Peyer's patch (tissue), 4 donors: ENCODE measurements around the gene PLD2. TPM values are rescaled to one million over a fixed set of nuclear protein-coding genes. Genes with fewer than 3 reads are reported as not detected.

Experiments used
- DNase-seq, 3 donors: peaks; one replicate each; pipeline ENCODE4 v3.0.0-alpha.2; 2017 to 2019
- H3K27ac ChIP-seq, 4 donors: fragments of 200-600 bp; sonication (generic); one replicate each; pipeline ENCODE4 v1.5.1; 2016 to 2019
- H3K27me3 ChIP-seq, 2 donors: fragments of 200-600 bp; sonication (generic); one replicate each; pipeline ENCODE4 v1.5.1; 2019
- H3K36me3 ChIP-seq, 3 donors: fragments of 200-600 bp; sonication (generic); one replicate each; pipeline ENCODE4 v1.5.1; 2016 to 2019
- H3K4me1 ChIP-seq, 4 donors: fragments of 200-600 bp; sonication (generic); one replicate each; pipeline ENCODE4 v1.5.1; 2016 to 2019
- H3K4me3 ChIP-seq, 4 donors: fragments of 200-600 bp; sonication (generic); 1 replicate in 3 of 4; 2 replicates in 1 of 4; pipeline ENCODE4 v1.5.1; 2016 to 2019; ENCODE audit warnings: mild to moderate bottlenecking in 1 of 4
- H3K9me3 ChIP-seq, 4 donors: fragments of 200-600 bp; sonication (generic); one replicate each; pipeline ENCODE4 v1.5.1; 2016 to 2019; ENCODE audit warnings: mild to moderate bottlenecking in 1 of 4
- POLR2A ChIP-seq, 2 donors: fragments of 450-650 bp; IDR thresholded peaks; one replicate each; pipeline ENCODE4 v1.5.1; 2017; ENCODE audit warnings: antibody characterized with exemption in 2 of 2, mild to moderate bottlenecking in 2 of 2, moderate library complexity in 2 of 2
- total RNA-seq, 4 donors: library from RNA; depleted of rRNA; stranded (reverse); fragments of >200 nt; gene quantifications; one replicate each; pipeline ENCODE4 v1.1.0, GENCODE V29; 2016
- TF ChIP-seq, protein P1 (sequence below), 6 experiments: fragments of 450-650 bp in 4 of 6; fragments of 200-600 bp in 2 of 6; sonication (generic) in 1 of 6; IDR thresholded peaks; one replicate each; pipeline ENCODE4 v1.5.1; 2017 to 2019; ENCODE audit warnings: antibody characterized with exemption in 6 of 6, mild to moderate bottlenecking in 3 of 6, moderate library complexity in 1 of 6

The PLD2 gene
- total RNA-seq, 4 donors from 2014 or later: 14.4 to 33.8 (median 26.6) TPM

DNA sequence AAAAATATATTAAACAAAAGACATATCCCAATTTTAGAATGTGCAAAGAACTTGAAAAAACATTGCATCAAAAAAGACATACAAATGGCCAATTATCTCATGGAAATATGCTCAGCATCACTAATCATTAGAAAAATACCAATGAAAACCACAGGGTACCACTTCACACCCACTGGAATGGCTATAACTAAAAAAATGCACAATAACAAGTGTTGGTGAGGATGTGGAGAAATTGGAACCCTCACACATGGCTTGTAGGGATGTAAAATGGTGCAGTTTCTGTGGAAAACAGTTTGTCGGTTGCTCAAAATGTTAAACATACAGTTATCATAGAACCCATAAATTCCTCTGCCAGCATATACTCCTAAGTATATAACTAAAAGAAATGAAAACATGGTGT lies 11.8 kb upstream of the PLD2 start:
- no peak for DNase-seq
- H3K9me3 ChIP-seq: no peaks in the 10 kb centered on the region
- TF ChIP-seq, protein P1, sequence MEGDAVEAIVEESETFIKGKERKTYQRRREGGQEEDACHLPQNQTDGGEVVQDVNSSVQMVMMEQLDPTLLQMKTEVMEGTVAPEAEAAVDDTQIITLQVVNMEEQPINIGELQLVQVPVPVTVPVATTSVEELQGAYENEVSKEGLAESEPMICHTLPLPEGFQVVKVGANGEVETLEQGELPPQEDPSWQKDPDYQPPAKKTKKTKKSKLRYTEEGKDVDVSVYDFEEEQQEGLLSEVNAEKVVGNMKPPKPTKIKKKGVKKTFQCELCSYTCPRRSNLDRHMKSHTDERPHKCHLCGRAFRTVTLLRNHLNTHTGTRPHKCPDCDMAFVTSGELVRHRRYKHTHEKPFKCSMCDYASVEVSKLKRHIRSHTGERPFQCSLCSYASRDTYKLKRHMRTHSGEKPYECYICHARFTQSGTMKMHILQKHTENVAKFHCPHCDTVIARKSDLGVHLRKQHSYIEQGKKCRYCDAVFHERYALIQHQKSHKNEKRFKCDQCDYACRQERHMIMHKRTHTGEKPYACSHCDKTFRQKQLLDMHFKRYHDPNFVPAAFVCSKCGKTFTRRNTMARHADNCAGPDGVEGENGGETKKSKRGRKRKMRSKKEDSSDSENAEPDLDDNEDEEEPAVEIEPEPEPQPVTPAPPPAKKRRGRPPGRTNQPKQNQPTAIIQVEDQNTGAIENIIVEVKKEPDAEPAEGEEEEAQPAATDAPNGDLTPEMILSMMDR (IDR thresholded peaks at IDR 0.05): no peak
- TF ChIP-seq POLR2A (IDR thresholded peaks at IDR 0.05): no peak
- H3K4me3 ChIP-seq: peak overlapping the region in 2 of 4 donors; percentile 71 to 94
- peaks cover 0 to 11% (median 3%) of the 10 kb centered on the region in 4 donors for H3K4me1 ChIP-seq
- H3K36me3 ChIP-seq: peaks cover 0 to 17% (median 0%) of the 10 kb centered on the region in 3 donors
- H3K27me3 ChIP-seq: no peaks in the 10 kb centered on the region
- peak overlapping the region in 1 of 4 donors; percentile 73 for H3K27ac ChIP-seq

GRCh38 chr17:4796552-4796920 lies 10.4 kb upstream of the PLD2 start:
- H3K9me3 ChIP-seq: no peaks in the 10 kb centered on the region
- no peak for DNase-seq
- no peaks in the 10 kb centered on the region for H3K27me3 ChIP-seq
- TF ChIP-seq POLR2A (IDR thresholded peaks at IDR 0.05): no peak
- TF ChIP-seq, protein P1 (IDR thresholded peaks at IDR 0.05): no peak
- H3K36me3 ChIP-seq: peaks cover 0 to 17% (median 0%) of the 10 kb centered on the region in 3 donors
- H3K4me1 ChIP-seq: peaks cover 0 to 11% (median 3%) of the 10 kb centered on the region in 4 donors
- peak overlapping the region; percentile 71 to 94 (median 78) for H3K4me3 ChIP-seq
- H3K27ac ChIP-seq: peak overlapping the region; percentile 67 to 80 (median 73)

- Histone ChIP-seq H3K4me3 (no peak overlapping the region), H3K27me3 (no peaks in the 10 kb centered on the region), H3K4me1 (peaks cover 0 to 11% (median 3%) of the 10 kb centered on the region in 4 donors), H3K36me3 (peaks cover 0 to 17% (median 0%) of the 10 kb centered on the region in 3 donors), H3K9me3 (no peaks in the 10 kb centered on the region), H3K27ac (no peak overlapping the region)
- no peak for DNase-seq
- no peak for TF ChIP-seq POLR2A (IDR thresholded peaks at IDR 0.05)
- TF ChIP-seq, protein P1 (IDR thresholded peaks at IDR 0.05): no peak
These were observed 6.3 kb upstream of the PLD2 start for GRCh38 chr17:4800462-4801196.

- no peak for DNase-seq
- TF ChIP-seq, protein P1 (IDR thresholded peaks at IDR 0.05): no peak
- no peak for TF ChIP-seq POLR2A (IDR thresholded peaks at IDR 0.05)
- peaks cover 0 to 17% (median 0%) of the 10 kb centered on the region in 3 donors for H3K36me3 ChIP-seq
These were observed 4.7 kb upstream of the PLD2 start, which contains the start of gene C17orf114 for GRCh38 chr17:4802228-4802627. TSS of gene C17orf114 (minus strand) at chr17:4802328.

GRCh38 chr17:4806456-4806776 lies 536 bp upstream of the PLD2 start:
- Histone ChIP-seq H3K27ac (peak overlapping the region in 3 of 4 donors; percentile 75 to 86 (median 82)), H3K27me3 (no peaks in the 10 kb centered on the region), H3K4me3 (peak overlapping the region; percentile 68 to 95 (median 82)), H3K4me1 (peaks cover 0 to 18% (median 4%) of the 10 kb centered on the region in 4 donors), H3K9me3 (no peaks in the 10 kb centered on the region), H3K36me3 (no peaks in the 10 kb centered on the region)
- DNase-seq: no peak
- TF ChIP-seq, protein P1 (IDR thresholded peaks at IDR 0.05): no peak
- no peak for TF ChIP-seq POLR2A (IDR thresholded peaks at IDR 0.05)

More at GRCh38 chr17:4802228-4802627, 4.7 kb upstream of the PLD2 start, which contains the start of gene C17orf114:
- Histone ChIP-seq H3K9me3 (no peaks in the 10 kb centered on the region), H3K4me1 (peaks cover 0 to 7% (median under 1%) of the 10 kb centered on the region in 4 donors), H3K27ac (no peak within 1 kb of the TSS), H3K4me3 (no peak within 1 kb of the TSS), H3K27me3 (no peaks in the 10 kb centered on the region)
